ENCODE data around the gene MED10.

GRCh38 chr5:6427694-6428093 lies 49.3 kb upstream of the MED10 start:
- no peak for TF ChIP-seq POLR2A (IDR thresholded peaks at IDR 0.05)
- no peak for TF ChIP-seq CTCF (IDR thresholded peaks at IDR 0.05)
- no peak for TF ChIP-seq POLR2AphosphoS5 (IDR thresholded peaks at IDR 0.05)
- TF ChIP-seq EP300 (IDR thresholded peaks at IDR 0.05): no peak
